NCI-H2227 treated with DMSO at 0.1 percent for 48 hours (cell line): Measurements from ENCODE around the gene KHNYN.
"Not testable (repeated sequence)": the region's sequence is repeated elsewhere in the genome, so short reads cannot be mapped to it uniquely, and the experiment has no call there.

Experiments used
- DNase-seq: peaks from one replicate; lab custom pipeline; 2025; lab: John Stamatoyannopoulos, UW

KHNYN gene

DNA sequence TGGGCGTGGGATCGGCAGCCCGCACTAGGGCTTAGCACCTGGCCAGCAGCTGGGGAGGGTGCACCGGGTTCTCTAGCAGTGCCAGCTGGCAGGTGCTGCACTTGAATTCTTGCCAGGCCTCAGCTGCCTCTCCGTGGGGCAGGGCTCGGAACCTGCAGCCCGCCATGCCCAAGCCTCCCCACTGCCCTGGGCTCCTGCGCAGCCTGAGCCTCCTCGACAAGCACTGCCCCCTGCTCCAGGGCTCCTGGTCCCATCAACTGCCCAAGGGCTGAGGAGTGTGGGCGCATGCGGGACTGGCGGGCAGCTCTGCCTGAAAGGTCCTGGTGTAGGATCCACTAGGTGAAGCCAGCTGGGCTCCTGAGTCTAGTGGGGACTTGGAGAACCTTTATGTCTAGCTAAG, 43.5 kb downstream of the KHNYN start:
- no peak for DNase-seq

DNA sequence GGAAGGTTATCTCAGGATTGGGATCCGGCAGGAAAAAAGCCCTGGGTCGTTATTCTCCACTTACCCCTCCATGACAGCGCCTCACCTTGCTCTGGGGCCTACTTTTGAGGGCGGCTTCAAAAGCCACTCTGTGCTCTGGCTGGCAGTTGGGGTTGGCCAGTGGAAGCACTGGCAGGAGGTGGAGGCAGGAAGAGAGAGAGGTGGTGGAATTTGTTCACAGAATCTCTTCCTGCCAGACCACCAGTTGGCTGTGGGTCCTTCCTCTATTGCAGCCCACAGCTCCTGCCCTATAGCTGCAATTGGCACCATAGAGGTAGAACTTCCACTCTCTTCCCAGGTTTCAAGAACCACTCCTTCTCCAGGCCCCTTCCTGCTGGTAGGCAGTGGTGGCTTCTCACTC, 45.5 kb downstream of the KHNYN start:
- DNase-seq = no peak

DNA sequence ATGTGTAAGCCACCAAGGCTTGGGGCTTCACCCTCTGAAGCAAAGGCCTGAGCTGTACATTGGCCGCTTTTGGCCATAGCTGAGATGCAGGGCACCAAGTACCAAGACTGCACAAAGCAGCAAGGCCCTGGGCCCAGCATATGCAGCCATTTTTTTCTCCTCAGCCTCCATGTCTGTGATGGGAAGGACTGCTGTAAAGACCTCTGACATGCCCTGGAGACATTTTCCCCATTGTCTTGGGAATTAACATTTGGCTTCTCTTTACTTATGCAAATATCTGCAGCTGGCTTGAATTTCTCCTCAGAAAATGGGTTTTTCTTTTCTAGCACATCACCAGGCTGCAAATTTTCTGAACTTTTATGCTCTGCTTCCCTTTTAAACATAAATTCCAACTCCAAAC, 50.2 kb downstream of the KHNYN start:
- not testable (repeated sequence) for DNase-seq

DNA sequence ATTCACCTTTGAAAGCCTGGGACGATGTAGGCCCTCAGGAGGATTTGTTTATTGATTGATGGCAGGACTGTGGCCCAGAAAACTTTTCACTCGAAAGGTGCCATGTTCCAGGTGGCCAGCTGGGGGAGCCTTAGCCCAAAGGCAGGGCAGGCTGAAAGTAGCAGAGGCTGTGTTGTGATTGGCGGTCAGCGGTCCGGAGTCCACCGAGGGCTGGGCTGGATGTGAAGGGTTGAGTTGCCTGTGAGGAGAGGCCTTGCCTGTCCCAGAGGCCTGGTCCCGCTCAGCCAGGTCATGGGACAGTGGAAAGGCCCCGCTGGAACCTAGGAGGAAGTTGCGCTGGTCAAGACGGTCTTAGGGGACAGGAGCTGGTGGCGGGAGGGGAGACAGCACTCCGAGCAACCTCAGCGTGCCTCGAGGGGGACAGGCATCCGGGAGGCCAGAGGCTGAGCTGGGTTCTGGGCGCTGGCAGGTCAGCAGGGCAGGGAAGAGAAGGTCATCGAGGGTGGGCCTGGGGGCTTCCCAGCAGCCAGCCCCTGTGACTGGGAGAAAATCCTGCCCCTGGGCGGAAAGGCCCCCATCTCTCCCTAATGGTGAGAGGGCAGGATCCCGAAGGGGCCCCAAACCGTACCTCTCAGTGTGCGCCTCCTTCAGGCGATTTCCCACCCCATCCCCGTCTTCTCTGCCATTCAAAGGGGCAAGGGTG, 52.0 kb downstream of the KHNYN start:
- no peak for DNase-seq

DNA sequence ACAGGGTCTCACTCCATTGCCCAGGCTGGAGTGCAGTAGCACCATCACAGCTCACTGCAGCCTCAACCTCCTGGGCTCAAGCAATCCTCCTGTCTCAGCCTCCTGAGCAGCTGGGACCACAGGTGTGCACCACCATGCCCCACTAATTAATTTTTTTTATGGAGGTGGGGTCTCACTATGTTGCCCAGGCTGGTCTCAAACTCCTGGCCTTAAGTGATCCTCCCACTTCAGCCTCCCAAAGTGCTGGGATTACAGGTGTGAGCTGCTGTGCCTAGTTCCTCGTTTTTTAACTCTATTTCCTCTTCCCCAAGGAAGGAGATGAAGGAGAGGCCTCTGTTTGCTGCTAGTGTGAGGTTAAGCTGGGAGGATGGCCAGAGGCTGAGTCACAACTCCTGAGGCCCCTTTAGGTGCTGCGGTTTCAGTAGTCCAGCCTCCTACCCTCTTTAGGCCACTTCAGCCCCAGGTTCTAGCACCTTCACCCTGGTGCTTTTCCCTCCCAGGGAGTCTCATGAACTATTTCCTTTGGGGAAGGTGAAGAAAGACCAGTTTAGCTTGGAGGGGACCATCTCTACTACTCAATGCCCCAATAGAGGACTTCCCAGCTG, 53.0 kb downstream of the KHNYN start:
- not testable (repeated sequence) for DNase-seq

DNA sequence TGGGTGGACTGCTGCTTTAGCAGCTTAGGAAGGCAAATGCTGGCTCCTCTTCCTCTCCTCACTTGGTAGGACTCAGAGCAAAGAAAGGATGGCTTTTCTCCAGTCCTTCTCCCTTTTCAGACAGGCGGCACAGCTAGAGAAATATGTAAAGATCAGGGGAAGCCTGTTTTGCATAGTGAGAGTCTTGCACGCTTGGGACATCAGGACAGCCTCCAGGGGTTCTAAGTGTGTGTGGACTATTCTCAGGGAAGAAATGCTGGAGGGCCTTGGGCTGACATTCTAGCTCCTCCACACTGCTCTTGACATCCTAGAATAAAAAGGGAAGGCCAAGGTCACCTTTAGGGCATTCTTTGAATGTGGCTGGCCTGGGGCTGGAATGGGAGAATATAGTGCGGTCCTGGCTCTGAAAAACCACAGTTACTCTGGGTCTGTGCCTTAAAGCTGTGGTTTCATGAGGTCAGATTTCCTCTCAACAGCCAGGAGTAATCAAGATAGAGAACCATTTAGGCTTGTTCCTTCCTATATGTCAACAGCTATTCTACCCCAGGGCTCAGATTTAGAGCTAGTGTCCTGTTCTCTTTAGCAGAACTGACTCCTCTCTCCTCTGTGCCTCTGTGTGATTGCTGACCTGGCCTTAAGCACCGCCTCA, 54.0 kb downstream of the KHNYN start:
- no peak for DNase-seq
